MM.1S (cell line): Measurements from ENCODE around the gene STON2.

Source experiments
- EZH2 ChIP-seq: fragments of 300-600 bp; sonication (generic); optimal IDR thresholded peaks from 2 replicates; pipeline ENCODE3; 2017; ENCODE audit warnings: low read depth, mild to moderate bottlenecking, antibody characterized with exemption, low read length, mixed read lengths
- EZH2phosphoT487 ChIP-seq: fragments of 300-600 bp; sonication (generic); IDR thresholded peaks from 2 replicates; pipeline ENCODE4 v1.6.1; 2018; ENCODE audit warnings: antibody characterized with exemption, low read length
- TF ChIP-seq, protein P1 (sequence below): fragments of 300-600 bp; sonication (generic); IDR thresholded peaks from 2 replicates; pipeline ENCODE4 v1.5.1; 2016; ENCODE audit warnings: antibody characterized with exemption, low read length, mixed read lengths

DNA sequence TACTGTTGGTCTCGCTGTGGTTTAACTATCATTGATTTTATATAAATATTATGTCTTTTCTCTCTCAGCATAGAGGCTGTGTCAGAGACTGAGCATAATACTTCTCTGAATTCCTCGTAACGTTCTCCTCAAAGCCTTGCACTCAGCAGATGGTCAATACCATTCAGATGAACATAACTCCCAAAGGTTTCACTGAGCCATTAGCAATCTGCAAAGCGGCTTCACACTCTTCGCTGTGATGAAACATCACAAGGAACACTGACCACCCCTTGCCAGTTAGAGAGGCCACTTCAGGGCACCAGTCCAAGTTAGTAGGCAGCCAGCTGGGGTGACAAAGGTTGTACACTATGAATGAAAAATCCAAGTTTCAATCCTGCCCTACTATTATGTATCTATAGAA lies 30.1 kb upstream of the STON2 start:
- TF ChIP-seq, protein P1, sequence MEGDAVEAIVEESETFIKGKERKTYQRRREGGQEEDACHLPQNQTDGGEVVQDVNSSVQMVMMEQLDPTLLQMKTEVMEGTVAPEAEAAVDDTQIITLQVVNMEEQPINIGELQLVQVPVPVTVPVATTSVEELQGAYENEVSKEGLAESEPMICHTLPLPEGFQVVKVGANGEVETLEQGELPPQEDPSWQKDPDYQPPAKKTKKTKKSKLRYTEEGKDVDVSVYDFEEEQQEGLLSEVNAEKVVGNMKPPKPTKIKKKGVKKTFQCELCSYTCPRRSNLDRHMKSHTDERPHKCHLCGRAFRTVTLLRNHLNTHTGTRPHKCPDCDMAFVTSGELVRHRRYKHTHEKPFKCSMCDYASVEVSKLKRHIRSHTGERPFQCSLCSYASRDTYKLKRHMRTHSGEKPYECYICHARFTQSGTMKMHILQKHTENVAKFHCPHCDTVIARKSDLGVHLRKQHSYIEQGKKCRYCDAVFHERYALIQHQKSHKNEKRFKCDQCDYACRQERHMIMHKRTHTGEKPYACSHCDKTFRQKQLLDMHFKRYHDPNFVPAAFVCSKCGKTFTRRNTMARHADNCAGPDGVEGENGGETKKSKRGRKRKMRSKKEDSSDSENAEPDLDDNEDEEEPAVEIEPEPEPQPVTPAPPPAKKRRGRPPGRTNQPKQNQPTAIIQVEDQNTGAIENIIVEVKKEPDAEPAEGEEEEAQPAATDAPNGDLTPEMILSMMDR: no peak
- TF ChIP-seq EZH2: no peak
- TF ChIP-seq EZH2phosphoT487: no peak
